Fibroblast of skin of abdomen (primary cell): ENCODE results near the gene ADORA1.
A peak's percentile ranks its signal among the peaks of the same experiment; 100 is the strongest.

Experiments used
- DNase-seq: peaks from one replicate; pipeline ENCODE4 v3.0.0-alpha.2; 2013

The ADORA1 gene

DNA sequence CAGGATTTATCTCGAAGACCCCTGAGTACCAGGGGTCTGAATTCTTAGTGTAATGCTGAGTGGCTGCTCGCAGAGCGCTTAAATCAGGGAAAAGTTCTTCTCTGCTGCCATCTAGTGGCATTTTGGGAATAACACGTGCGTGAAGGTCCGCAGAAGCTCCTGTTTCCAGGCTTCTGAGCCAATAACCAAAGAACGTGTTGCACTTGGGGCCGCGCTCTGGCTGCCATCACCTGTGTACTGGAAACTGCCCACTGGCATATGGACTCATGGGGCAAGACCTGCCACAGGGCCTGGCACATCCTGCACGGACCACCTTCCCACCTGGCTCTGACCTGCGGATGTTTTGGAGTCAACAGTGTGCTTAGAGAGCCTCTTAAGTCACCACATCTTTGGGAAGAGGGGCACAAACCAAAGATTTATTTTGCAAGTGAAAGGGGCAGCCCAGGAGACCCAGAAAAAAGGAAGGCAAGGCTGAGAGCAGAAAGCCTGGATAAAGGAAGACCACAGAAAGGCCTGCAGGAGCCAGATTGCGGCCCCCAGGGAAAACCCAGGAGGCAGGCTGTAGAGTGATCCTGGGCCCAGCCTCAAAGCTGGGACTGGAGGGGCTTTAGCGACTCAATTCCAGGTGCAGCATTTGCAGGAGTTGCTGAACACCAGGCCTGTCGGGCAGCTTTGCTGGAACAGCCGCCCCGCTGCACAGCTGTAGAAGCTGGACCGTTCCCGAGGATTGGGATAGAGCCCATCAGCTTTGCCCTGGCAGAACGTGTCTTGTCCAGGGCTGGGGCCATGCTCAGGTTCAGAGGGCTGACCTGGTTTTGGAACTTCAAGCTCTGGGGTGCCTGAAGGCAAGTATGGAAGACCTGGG is 89.0 kb downstream of the ADORA1 start:
- peak; percentile 58 for DNase-seq
